ENCODE data around the gene FMOD.
A peak's percentile ranks its signal among the peaks of the same experiment; 100 is the strongest.
"Not testable (repeated sequence)": the region's sequence is repeated elsewhere in the genome, so short reads cannot be mapped to it uniquely, and the experiment has no call there.

Gene FMOD

GRCh38 chr1:203325418-203326091 lies 25.4 kb downstream of the FMOD start:
- FAIRE-seq: no peak

- FAIRE-seq: no peak
These were observed 25.9 kb downstream of the FMOD start for GRCh38 chr1:203325026-203325417.

- FAIRE-seq: no peak
These were observed 26.6 kb downstream of the FMOD start for GRCh38 chr1:203324105-203325025.

- FAIRE-seq: no peak
These were observed 27.3 kb downstream of the FMOD start for GRCh38 chr1:203323587-203323986.

GRCh38 chr1:203322500-203323179 lies 28.3 kb downstream of the FMOD start:
- FAIRE-seq: no peak

- FAIRE-seq: no peak
These were observed 29.5 kb downstream of the FMOD start for GRCh38 chr1:203321273-203322052.

GRCh38 chr1:203320591-203321272 lies 30.2 kb downstream of the FMOD start:
- FAIRE-seq: no peak

- no peak for FAIRE-seq
These were observed 32.7 kb downstream of the FMOD start for GRCh38 chr1:203318229-203318517.

GRCh38 chr1:203317429-203318228 lies 33.3 kb downstream of the FMOD start:
- FAIRE-seq: no peak

- peak; percentile 90 for FAIRE-seq
These were observed 34.3 kb downstream of the FMOD start for GRCh38 chr1:203316626-203317093.

GRCh38 chr1:203314025-203314759 lies 36.7 kb downstream of the FMOD start:
- FAIRE-seq: not testable (repeated sequence)

GRCh38 chr1:203311368-203312301 lies 39.3 kb downstream of the FMOD start:
- FAIRE-seq: no peak

- FAIRE-seq: no peak
These were observed 42.0 kb downstream of the FMOD start for GRCh38 chr1:203308923-203309331.

GRCh38 chr1:203308328-203308922 lies 42.5 kb downstream of the FMOD start:
- no peak for FAIRE-seq

GRCh38 chr1:203307641-203308126 lies 43.2 kb downstream of the FMOD start:
- no peak for FAIRE-seq

- no peak for FAIRE-seq
These were observed 43.9 kb downstream of the FMOD start for GRCh38 chr1:203306965-203307541.

- no peak for FAIRE-seq
These were observed 44.6 kb downstream of the FMOD start for GRCh38 chr1:203306089-203306964.

- FAIRE-seq: no peak
These were observed 45.2 kb downstream of the FMOD start for GRCh38 chr1:203305809-203306088.

All from TTC549 (cell line).